Keratinocyte (primary cell): Measurements from ENCODE around the gene PTMS. TPM values are rescaled to one million over a fixed set of nuclear protein-coding genes. Genes with fewer than 3 reads are reported as not detected.

Experiments used
- DNase-seq: peaks from one replicate; pipeline ENCODE4 v3.0.0-alpha.2; 2011; ENCODE audit warnings: low read depth, missing footprints, low spot score
- FAIRE-seq: peaks from 2 replicates; lab custom pipeline; 2011; peaks lifted over from hg19 to GRCh38; lab: Jason Lieb, UNC
- H2AFZ ChIP-seq: 2 replicates; pipeline ENCODE4 v1.6.0; 2012; ENCODE audit warnings: low read length, control low read depth, inconsistent platforms; ENCODE audit not compliant: control insufficient read depth
- H3K27ac ChIP-seq: 2 replicates; pipeline ENCODE4 v1.5.1; 2011; ENCODE audit warnings: low read length; ENCODE audit not compliant: control insufficient read depth, insufficient read depth
- H3K27me3 ChIP-seq: 3 replicates; pipeline ENCODE4 v1.6.0; 2011; ENCODE audit warnings: low read length; ENCODE audit not compliant: control insufficient read depth, insufficient read depth; ENCODE audit errors: extremely low read depth
- H3K36me3 ChIP-seq, 2 experiments: 2 replicates in 1 of 2; 3 replicates in 1 of 2; pipeline ENCODE4 v1.5.1; 2011; ENCODE audit warnings: low read length in 2 of 2, mild to moderate bottlenecking in 1 of 2; ENCODE audit not compliant: control insufficient read depth in 2 of 2, insufficient read depth in 2 of 2; ENCODE audit errors: extremely low read depth in 1 of 2
- H3K4me1 ChIP-seq: 3 replicates; pipeline ENCODE4 v1.5.1; 2011; ENCODE audit warnings: low read length; ENCODE audit not compliant: control insufficient read depth, insufficient read depth; ENCODE audit errors: extremely low read depth
- H3K4me2 ChIP-seq: 3 replicates; pipeline ENCODE4 v1.6.0; 2011; ENCODE audit warnings: low read depth, low read length; ENCODE audit not compliant: control insufficient read depth, insufficient read depth; ENCODE audit errors: extremely low read depth
- H3K4me3 ChIP-seq, 3 experiments: fragments of 200-600 bp in 1 of 3; sonication (generic) in 1 of 3; 2 replicates in 2 of 3; 3 replicates in 1 of 3; pipeline ENCODE4 v1.5.1; 2011 to 2016; ENCODE audit warnings: low read length in 3 of 3, mild to moderate bottlenecking in 3 of 3, control low read depth in 2 of 3, inconsistent platforms in 1 of 3, low read depth in 1 of 3, mixed read lengths in 1 of 3, mixed run types in 1 of 3, moderate library complexity in 1 of 3; ENCODE audit not compliant: control insufficient read depth in 2 of 3, insufficient read depth in 2 of 3; ENCODE audit errors: extremely low read depth in 1 of 3
- H3K79me2 ChIP-seq: 2 replicates; pipeline ENCODE4 v1.6.0; 2012; ENCODE audit warnings: low read length; ENCODE audit not compliant: control insufficient read depth, insufficient read depth
- H3K9ac ChIP-seq: 3 replicates; pipeline ENCODE4 v1.6.0; 2011; ENCODE audit warnings: low read length; ENCODE audit not compliant: control insufficient read depth, insufficient read depth; ENCODE audit errors: extremely low read depth
- H3K9me1 ChIP-seq: 3 replicates; pipeline ENCODE4 v1.6.0; 2011; ENCODE audit warnings: low read length; ENCODE audit not compliant: control insufficient read depth, insufficient read depth; ENCODE audit errors: extremely low read depth
- H3K9me3 ChIP-seq: 2 replicates; pipeline ENCODE4 v1.5.1; 2012; ENCODE audit warnings: low read depth, low read length; ENCODE audit not compliant: control insufficient read depth
- H4K20me1 ChIP-seq: 3 replicates; pipeline ENCODE4 v1.6.0; 2011; ENCODE audit warnings: low read length; ENCODE audit not compliant: control insufficient read depth, insufficient read depth; ENCODE audit errors: extremely low read depth
- CTCF ChIP-seq, 3 experiments: IDR thresholded peaks in 1 of 3; conservative IDR thresholded peaks in 1 of 3; optimal IDR thresholded peaks in 1 of 3; 2 replicates in 2 of 3; 3 replicates in 1 of 3; pipeline versions ENCODE3 to v1.5.1; 2011; ENCODE audit warnings: low read length in 3 of 3, mild to moderate bottlenecking in 3 of 3, moderate library complexity in 2 of 3, control low read depth in 1 of 3, inconsistent platforms in 1 of 3; ENCODE audit not compliant: insufficient read depth in 2 of 3; ENCODE audit errors: extremely low read depth in 1 of 3
- EZH2 ChIP-seq: IDR thresholded peaks from one replicate; pipeline ENCODE4 v1.6.1; 2012; ENCODE audit warnings: inconsistent platforms, mild to moderate bottlenecking, low read length, moderate library complexity
- dilution Hi-C: fragments of 300-500 bp; cut with MboI; formaldehyde crosslinking; loops from one replicate; pipeline ENCODE4 v1.7.0; 2020; ENCODE audit warnings: low sequenced_read_pairs; ENCODE audit not compliant: extremely low pct_ligation_motif_present
- polyA plus RNA-seq, 5 experiments: library from polyadenylated mRNA; depleted of rRNA in 3 of 5; stranded (reverse) in 3 of 5; stranded (forward) in 1 of 5; unstranded in 1 of 5; fragments of >200 nt; gene quantifications; 1 replicate in 1 of 5; 2 replicates in 3 of 5; 3 replicates in 1 of 5; pipeline versions ENCODE4 v1.2.1 to v1.2.3, GENCODE V29; 2011 to 2012; ENCODE audit warnings: missing spikeins in 2 of 5, low read depth in 1 of 5, low replicate concordance in 1 of 5

Gene PTMS
- polyA plus RNA-seq, 1 donor (not counting 4 experiments of a cell fraction or from before 2014, with no cell fraction given): 119 TPM

DNA sequence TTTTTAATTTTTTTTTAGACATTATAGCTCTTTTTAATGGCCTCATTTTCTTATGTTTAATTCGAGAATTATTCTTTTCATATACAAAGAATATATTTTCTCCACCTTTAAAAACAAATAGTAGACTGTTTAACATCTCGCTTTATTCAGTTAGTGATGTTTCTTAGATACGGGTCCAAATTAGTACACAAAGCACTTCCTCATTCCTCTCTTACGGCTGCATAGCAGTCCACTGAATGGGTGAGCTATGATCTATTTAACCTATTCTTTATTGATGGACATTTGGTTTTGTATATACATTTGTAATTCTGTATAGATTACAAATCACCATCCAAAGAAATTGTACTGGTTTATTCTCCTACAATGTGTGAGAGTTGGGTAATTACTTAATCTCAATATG, 47.2 kb downstream of the PTMS start:
- H3K9me3 ChIP-seq: no peaks in the 10 kb centered on the region
- H3K27me3 ChIP-seq: peaks cover 25% of the 10 kb centered on the region
- DNase-seq (no peak), FAIRE-seq (no peak)
- H3K27ac ChIP-seq: no peak overlapping the region
- H3K9ac ChIP-seq: no peak overlapping the region
- no peaks in the 10 kb centered on the region for H3K9me1 ChIP-seq
- TF ChIP-seq CTCF (optimal IDR thresholded peaks at IDR 0.05 in 1 of 3, IDR thresholded peaks at IDR 0.05 in 1 of 3, conservative IDR thresholded peaks at IDR 0.05 in 1 of 3; ENCODE audit: extremely low read depth in 1 of 3, insufficient read depth in 2 of 3, low read length in 3 of 3) (no peak), EZH2 (no peak)
- no peak overlapping the region for H2AFZ ChIP-seq
- H4K20me1 ChIP-seq: no peaks in the 10 kb centered on the region
- no peak overlapping the region for H3K4me3 ChIP-seq
- no peaks in the 10 kb centered on the region for H3K36me3 ChIP-seq
- no peak overlapping the region for H3K4me2 ChIP-seq
- dilution Hi-C loops: no loop called here
- no peaks in the 10 kb centered on the region for H3K79me2 ChIP-seq
- H3K4me1 ChIP-seq: no peaks in the 10 kb centered on the region

- no peak overlapping the region for H3K4me3 ChIP-seq
- H3K36me3 ChIP-seq: no peaks in the 10 kb centered on the region
- FAIRE-seq (no peak), DNase-seq (no peak)
- H3K4me2 ChIP-seq: no peak overlapping the region
- no peaks in the 10 kb centered on the region for H3K4me1 ChIP-seq
- TF ChIP-seq EZH2 (no peak), CTCF (optimal IDR thresholded peaks at IDR 0.05 in 1 of 3, IDR thresholded peaks at IDR 0.05 in 1 of 3, conservative IDR thresholded peaks at IDR 0.05 in 1 of 3; ENCODE audit: extremely low read depth in 1 of 3, insufficient read depth in 2 of 3, low read length in 3 of 3) (no peak)
- H3K27ac ChIP-seq: no peak overlapping the region
- H3K79me2 ChIP-seq: no peaks in the 10 kb centered on the region
- H2AFZ ChIP-seq: no peak overlapping the region
- no peaks in the 10 kb centered on the region for H3K9me1 ChIP-seq
- no peak overlapping the region for H3K9ac ChIP-seq
- H3K9me3 ChIP-seq: no peaks in the 10 kb centered on the region
- dilution Hi-C loops: no loop called here
- H3K27me3 ChIP-seq: peaks cover 40% of the 10 kb centered on the region
- H4K20me1 ChIP-seq: no peaks in the 10 kb centered on the region
Measured at GRCh38 chr12:6816598-6816997, 50.4 kb downstream of the PTMS start.
